Osteocyte (in vitro differentiated cells): Measurements from ENCODE around the gene ZNF541. TPM values are rescaled to one million over a fixed set of nuclear protein-coding genes. Genes with fewer than 3 reads are reported as not detected.

Experiments
- DNase-seq: peaks from one replicate; pipeline ENCODE4 v3.0.0; 2021; ENCODE audit warnings: mixed read lengths; ENCODE audit not compliant: unreplicated experiment; ENCODE audit errors: extremely low spot score
- H3K27ac Mint-ChIP-seq: one replicate; pipeline ENCODE4 v1.8.0; 2021; ENCODE audit warnings: mild to moderate bottlenecking, mixed read lengths; ENCODE audit not compliant: unreplicated experiment
- H3K27me3 Mint-ChIP-seq: one replicate; pipeline ENCODE4 v1.8.0; 2021; ENCODE audit warnings: mixed read lengths; ENCODE audit not compliant: unreplicated experiment
- H3K36me3 Mint-ChIP-seq: one replicate; pipeline ENCODE4 v1.8.0; 2021; ENCODE audit warnings: mixed read lengths; ENCODE audit not compliant: unreplicated experiment
- H3K4me1 Mint-ChIP-seq: one replicate; pipeline ENCODE4 v1.8.0; 2021; ENCODE audit warnings: mixed read lengths; ENCODE audit not compliant: unreplicated experiment
- H3K4me3 Mint-ChIP-seq: one replicate; pipeline ENCODE4 v1.8.0; 2021; ENCODE audit warnings: mild to moderate bottlenecking, moderate library complexity, mixed read lengths; ENCODE audit not compliant: unreplicated experiment
- H3K9me3 Mint-ChIP-seq: one replicate; pipeline ENCODE4 v1.8.0; 2021; ENCODE audit warnings: mixed read lengths; ENCODE audit not compliant: unreplicated experiment
- CTCF ChIP-seq: fragments of 200-600 bp; sonication (generic); IDR thresholded peaks from 2 replicates; pipeline ENCODE4 v1.5.0; 2021; ENCODE audit warnings: antibody characterized with exemption, mild to moderate bottlenecking, moderate library complexity
- total RNA-seq: library from RNA; stranded (reverse); gene quantifications from 2 replicates; pipeline ENCODE4 v1.2.1, GENCODE V29; 2021

The ZNF541 gene
- total RNA-seq, 1 donor from 2014 or later = not detected

- no peaks in the 10 kb centered on the region for H3K36me3 Mint-ChIP-seq
- H3K4me3 Mint-ChIP-seq = no peak overlapping the region
- H3K9me3 Mint-ChIP-seq = peaks cover 5% of the 10 kb centered on the region
- H3K4me1 Mint-ChIP-seq = peaks cover 6% of the 10 kb centered on the region
- no peak for DNase-seq
- no peak overlapping the region for H3K27ac Mint-ChIP-seq
- peaks cover 4% of the 10 kb centered on the region for H3K27me3 Mint-ChIP-seq
- TF ChIP-seq CTCF = no peak
Observed at GRCh38 chr19:47581605-47582319, 8.8 kb upstream of the ZNF541 start.

- H3K4me3 Mint-ChIP-seq = no peak overlapping the region
- H3K36me3 Mint-ChIP-seq = no peaks in the 10 kb centered on the region
- peaks cover 6% of the 10 kb centered on the region for H3K4me1 Mint-ChIP-seq
- DNase-seq = no peak
- H3K27me3 Mint-ChIP-seq = peaks cover 4% of the 10 kb centered on the region
- TF ChIP-seq CTCF = no peak
- no peaks in the 10 kb centered on the region for H3K9me3 Mint-ChIP-seq
- H3K27ac Mint-ChIP-seq = no peak overlapping the region
Observed at GRCh38 chr19:47580397-47580796, 7.4 kb upstream of the ZNF541 start.

GRCh38 chr19:47572635-47573034 is 313 bp downstream of the ZNF541 start:
- no peak for TF ChIP-seq CTCF
- H3K9me3 Mint-ChIP-seq = no peaks in the 10 kb centered on the region
- H3K4me3 Mint-ChIP-seq = no peak overlapping the region
- no peak for DNase-seq
- H3K4me1 Mint-ChIP-seq = no peaks in the 10 kb centered on the region
- no peaks in the 10 kb centered on the region for H3K36me3 Mint-ChIP-seq
- H3K27ac Mint-ChIP-seq = no peak overlapping the region
- peaks cover 5% of the 10 kb centered on the region for H3K27me3 Mint-ChIP-seq

- H3K27ac Mint-ChIP-seq = no peak overlapping the region
Observed at GRCh38 chr19:47569331-47569730, 3.6 kb downstream of the ZNF541 start.

GRCh38 chr19:47564081-47564480 is 8.9 kb downstream of the ZNF541 start:
- H3K27ac Mint-ChIP-seq = no peak overlapping the region
- peaks cover 8% of the 10 kb centered on the region for H3K27me3 Mint-ChIP-seq
- peaks cover 8% of the 10 kb centered on the region for H3K4me1 Mint-ChIP-seq
- DNase-seq = no peak
- H3K9me3 Mint-ChIP-seq = no peaks in the 10 kb centered on the region
- H3K4me3 Mint-ChIP-seq = no peak overlapping the region
- no peak for TF ChIP-seq CTCF
- H3K36me3 Mint-ChIP-seq = no peaks in the 10 kb centered on the region

More at GRCh38 chr19:47569331-47569730, 3.6 kb downstream of the ZNF541 start:
- Mint-ChIP-seq H3K27me3 (peaks cover 5% of the 10 kb centered on the region), H3K4me1 (no peaks in the 10 kb centered on the region), H3K36me3 (no peaks in the 10 kb centered on the region), H3K9me3 (no peaks in the 10 kb centered on the region), H3K4me3 (no peak overlapping the region)
- DNase-seq = no peak
- no peak for TF ChIP-seq CTCF
